Tibial artery (tissue), 4 donors: ENCODE results near the gene PPM1M.

Experiments used
- DNase-seq, 2 donors: peaks; one replicate each; pipeline ENCODE4 v3.0.0-alpha.2; 2019
- H3K27ac ChIP-seq, 2 donors: fragments of 200-600 bp; sonication (generic) in 1 of 2; 1 replicate in 1 of 2; 2 replicates in 1 of 2; pipeline ENCODE4 v1.5.1; 2018 to 2019; ENCODE audit warnings: mild to moderate bottlenecking in 1 of 2
- H3K27me3 ChIP-seq, 2 donors: fragments of 200-600 bp; sonication (generic) in 1 of 2; one replicate each; pipeline versions ENCODE4 v1.5.1 to v1.6.0; 2016 to 2019
- H3K36me3 ChIP-seq, 3 donors: fragments of 200-600 bp; sonication (generic) in 2 of 3; one replicate each; pipeline ENCODE4 v1.5.1; 2016 to 2019; ENCODE audit warnings: mild to moderate bottlenecking in 2 of 3
- H3K4me1 ChIP-seq, 4 donors: fragments of 200-600 bp; sonication (generic) in 2 of 4; 1 replicate in 3 of 4; 2 replicates in 1 of 4; pipeline ENCODE4 v1.5.1; 2016 to 2019
- H3K4me3 ChIP-seq, 2 donors: fragments of 200-600 bp; sonication (generic) in 1 of 2; 1 replicate in 1 of 2; 2 replicates in 1 of 2; pipeline ENCODE4 v1.5.1; 2018 to 2019; ENCODE audit warnings: mild to moderate bottlenecking in 2 of 2
- H3K9me3 ChIP-seq, 3 donors: fragments of 200-600 bp; sonication (generic) in 1 of 3; one replicate each; pipeline ENCODE4 v1.5.1; 2016 to 2019
- intact Hi-C: fragments of 100-400 bp; cut with DNase I; formaldehyde crosslinking; loops from one replicate; pipeline ENCODE4 v1.15.0; 2023; ENCODE audit warnings: low total_unique reads
- TF ChIP-seq, protein P1 (sequence below), 2 experiments: fragments of 200-600 bp in 1 of 2; fragments of 450-650 bp in 1 of 2; IDR thresholded peaks; one replicate each; pipeline ENCODE4 v1.5.1; 2017 to 2019; ENCODE audit warnings: antibody characterized with exemption in 2 of 2, mild to moderate bottlenecking in 1 of 2, moderate library complexity in 1 of 2

Gene PPM1M

GRCh38 chr3:52226229-52226817 lies 19.2 kb upstream of the PPM1M start:
- H3K36me3 ChIP-seq: peaks cover 29 to 57% (median 36%) of the 10 kb centered on the region in 3 donors
- H3K27me3 ChIP-seq: no peaks in the 10 kb centered on the region
- no peak overlapping the region for H3K27ac ChIP-seq
- no peak overlapping the region for H3K4me3 ChIP-seq
- TF ChIP-seq, protein P1, sequence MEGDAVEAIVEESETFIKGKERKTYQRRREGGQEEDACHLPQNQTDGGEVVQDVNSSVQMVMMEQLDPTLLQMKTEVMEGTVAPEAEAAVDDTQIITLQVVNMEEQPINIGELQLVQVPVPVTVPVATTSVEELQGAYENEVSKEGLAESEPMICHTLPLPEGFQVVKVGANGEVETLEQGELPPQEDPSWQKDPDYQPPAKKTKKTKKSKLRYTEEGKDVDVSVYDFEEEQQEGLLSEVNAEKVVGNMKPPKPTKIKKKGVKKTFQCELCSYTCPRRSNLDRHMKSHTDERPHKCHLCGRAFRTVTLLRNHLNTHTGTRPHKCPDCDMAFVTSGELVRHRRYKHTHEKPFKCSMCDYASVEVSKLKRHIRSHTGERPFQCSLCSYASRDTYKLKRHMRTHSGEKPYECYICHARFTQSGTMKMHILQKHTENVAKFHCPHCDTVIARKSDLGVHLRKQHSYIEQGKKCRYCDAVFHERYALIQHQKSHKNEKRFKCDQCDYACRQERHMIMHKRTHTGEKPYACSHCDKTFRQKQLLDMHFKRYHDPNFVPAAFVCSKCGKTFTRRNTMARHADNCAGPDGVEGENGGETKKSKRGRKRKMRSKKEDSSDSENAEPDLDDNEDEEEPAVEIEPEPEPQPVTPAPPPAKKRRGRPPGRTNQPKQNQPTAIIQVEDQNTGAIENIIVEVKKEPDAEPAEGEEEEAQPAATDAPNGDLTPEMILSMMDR (IDR thresholded peaks at IDR 0.05): no peak
- no peaks in the 10 kb centered on the region for H3K9me3 ChIP-seq
- no peak for DNase-seq
- intact Hi-C loops: no loop called here
- H3K4me1 ChIP-seq: peaks cover 0 to 11% (median 0%) of the 10 kb centered on the region in 4 donors

GRCh38 chr3:52227117-52227516 lies 18.4 kb upstream of the PPM1M start:
- TF ChIP-seq, protein P1 (IDR thresholded peaks at IDR 0.05): no peak
- no peaks in the 10 kb centered on the region for H3K27me3 ChIP-seq
- no peak for DNase-seq
- H3K27ac ChIP-seq: no peak overlapping the region
- H3K36me3 ChIP-seq: peaks cover 30 to 65% (median 44%) of the 10 kb centered on the region in 3 donors
- intact Hi-C loops: no loop called here
- peaks cover 0 to 9% (median under 1%) of the 10 kb centered on the region in 4 donors for H3K4me1 ChIP-seq
- H3K4me3 ChIP-seq: no peak overlapping the region
- H3K9me3 ChIP-seq: no peaks in the 10 kb centered on the region

GRCh38 chr3:52227766-52228165 lies 17.8 kb upstream of the PPM1M start:
- DNase-seq: no peak
- TF ChIP-seq, protein P1 (IDR thresholded peaks at IDR 0.05): no peak
- no peaks in the 10 kb centered on the region for H3K27me3 ChIP-seq
- intact Hi-C loops: no loop called here
- no peak overlapping the region for H3K27ac ChIP-seq
- H3K4me1 ChIP-seq: peaks cover 0 to 9% (median 3%) of the 10 kb centered on the region in 4 donors
- H3K4me3 ChIP-seq: no peak overlapping the region
- peaks cover 30 to 67% (median 50%) of the 10 kb centered on the region in 3 donors for H3K36me3 ChIP-seq
- no peaks in the 10 kb centered on the region for H3K9me3 ChIP-seq

DNA sequence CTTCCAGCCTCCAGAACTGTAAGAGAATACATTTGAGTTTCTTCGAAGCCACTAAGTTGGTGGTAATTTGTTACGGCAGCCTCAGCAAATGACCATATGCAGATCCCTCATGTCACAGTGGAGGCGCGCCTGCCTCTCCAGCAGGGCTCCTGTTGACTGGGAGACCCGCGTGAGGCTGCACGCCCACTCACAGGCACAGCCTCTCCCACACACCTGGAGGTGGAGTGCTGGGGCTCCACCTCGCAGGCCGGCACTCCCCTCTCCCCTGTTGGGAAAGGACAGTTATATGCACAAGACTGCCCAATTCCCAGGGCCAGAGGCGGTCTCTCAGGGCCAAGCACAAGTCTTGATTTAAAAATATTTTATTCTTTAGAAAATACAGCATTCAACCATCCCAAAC lies 17.3 kb upstream of the PPM1M start:
- peaks cover 0 to 9% (median 3%) of the 10 kb centered on the region in 4 donors for H3K4me1 ChIP-seq
- H3K36me3 ChIP-seq: peaks cover 30 to 72% (median 51%) of the 10 kb centered on the region in 3 donors
- no peak overlapping the region for H3K27ac ChIP-seq
- no peak overlapping the region for H3K4me3 ChIP-seq
- TF ChIP-seq, protein P1 (IDR thresholded peaks at IDR 0.05): no peak
- DNase-seq: no peak
- no peaks in the 10 kb centered on the region for H3K27me3 ChIP-seq
- intact Hi-C loops: no loop called here
- no peaks in the 10 kb centered on the region for H3K9me3 ChIP-seq

GRCh38 chr3:52228751-52229291 lies 16.7 kb upstream of the PPM1M start:
- intact Hi-C loops: no loop called here
- Histone ChIP-seq H3K27me3 (no peaks in the 10 kb centered on the region), H3K9me3 (no peaks in the 10 kb centered on the region), H3K4me3 (no peak overlapping the region), H3K27ac (no peak overlapping the region), H3K36me3 (peaks cover 30 to 71% (median 51%) of the 10 kb centered on the region in 3 donors), H3K4me1 (peaks cover 0 to 10% (median 3%) of the 10 kb centered on the region in 4 donors)
- DNase-seq: no peak
- TF ChIP-seq, protein P1 (IDR thresholded peaks at IDR 0.05): no peak
